DND-41 (cell line): ENCODE results near the gene CHAC2.

ENCODE experiments used
- ATAC-seq: fragments of 200-7000 bp; cut with Tn5 transposase; 3 replicates; pipeline ENCODE4 v1.9.1; 2021; ENCODE audit warnings: low read depth; ENCODE audit not compliant: insufficient read depth
- DNase-seq: peaks from one replicate; pipeline ENCODE4 v3.0.0-alpha.2; 2020
- H2AFZ ChIP-seq: 2 replicates; pipeline ENCODE4 v1.6.0; 2012; ENCODE audit warnings: low read depth, low read length
- H3K27ac ChIP-seq: 2 replicates; pipeline ENCODE4 v1.5.1; 2012; ENCODE audit warnings: low read length, inconsistent platforms
- H3K27me3 ChIP-seq: fragments of 200-600 bp; sonication (generic); 2 replicates; pipeline ENCODE4 v1.6.0; 2012; ENCODE audit warnings: low read length, mild to moderate bottlenecking, inconsistent platforms; ENCODE audit not compliant: insufficient read depth, poor library complexity
- H3K36me3 ChIP-seq: 2 replicates; pipeline ENCODE4 v1.5.1; 2012; ENCODE audit warnings: low read length, inconsistent platforms; ENCODE audit not compliant: insufficient read depth
- H3K4me1 ChIP-seq: 2 replicates; pipeline ENCODE4 v1.5.1; 2012; ENCODE audit warnings: mild to moderate bottlenecking, low read length; ENCODE audit not compliant: insufficient read depth
- H3K4me2 ChIP-seq: 2 replicates; pipeline ENCODE4 v1.6.0; 2012; ENCODE audit warnings: mild to moderate bottlenecking, moderate library complexity, low read length, inconsistent platforms; ENCODE audit not compliant: insufficient read depth
- H3K4me3 ChIP-seq, 2 experiments: fragments of 200-600 bp in 1 of 2; shearing (Covaris generic) in 1 of 2; 2 replicates each; pipeline ENCODE4 v1.5.1; 2012 to 2016; ENCODE audit warnings: inconsistent platforms in 2 of 2, low read length in 2 of 2, mild to moderate bottlenecking in 2 of 2, low read depth in 1 of 2, moderate library complexity in 1 of 2
- H3K79me2 ChIP-seq: 2 replicates; pipeline ENCODE4 v1.6.0; 2012; ENCODE audit warnings: low read length, inconsistent platforms; ENCODE audit not compliant: insufficient read depth
- H3K9ac ChIP-seq: 2 replicates; pipeline ENCODE4 v1.6.0; 2012; ENCODE audit warnings: low read depth, mild to moderate bottlenecking, inconsistent platforms, low read length, moderate library complexity
- H3K9me3 ChIP-seq: 2 replicates; pipeline ENCODE4 v1.5.1; 2012; ENCODE audit warnings: low read length, moderate library complexity, mild to moderate bottlenecking, inconsistent platforms; ENCODE audit not compliant: insufficient read depth, severe bottlenecking
- H4K20me1 ChIP-seq: 2 replicates; pipeline ENCODE4 v1.6.0; 2012; ENCODE audit warnings: low read length; ENCODE audit not compliant: insufficient read depth
- EZH2 ChIP-seq: IDR thresholded peaks from 3 replicates; pipeline ENCODE4 v1.6.1; 2012; ENCODE audit warnings: borderline replicate concordance, low read depth, mild to moderate bottlenecking, moderate library complexity, low read length, inconsistent platforms; ENCODE audit not compliant: severe bottlenecking
- TF ChIP-seq, protein P1 (sequence below): IDR thresholded peaks from 2 replicates; pipeline ENCODE4 v1.5.1; 2012; ENCODE audit warnings: borderline replicate concordance, low read length, moderate library complexity, mild to moderate bottlenecking; ENCODE audit not compliant: poor library complexity, severe bottlenecking; ENCODE audit errors: extremely low read depth

CHAC2 gene

GRCh38 chr2:53727921-53728320 lies 39.7 kb upstream of the CHAC2 start:
- Histone ChIP-seq H3K4me3 (no peak overlapping the region), H3K36me3 (peaks cover 36% of the 10 kb centered on the region), H3K4me1 (no peaks in the 10 kb centered on the region), H2AFZ (no peak overlapping the region), H3K4me2 (no peak overlapping the region), H3K9ac (no peak overlapping the region), H3K9me3 (no peaks in the 10 kb centered on the region), H3K27me3 (no peaks in the 10 kb centered on the region), H4K20me1 (no peaks in the 10 kb centered on the region), H3K27ac (no peak overlapping the region), H3K79me2 (no peaks in the 10 kb centered on the region)
- no peak for ATAC-seq
- no peak for TF ChIP-seq EZH2
- TF ChIP-seq, protein P1, sequence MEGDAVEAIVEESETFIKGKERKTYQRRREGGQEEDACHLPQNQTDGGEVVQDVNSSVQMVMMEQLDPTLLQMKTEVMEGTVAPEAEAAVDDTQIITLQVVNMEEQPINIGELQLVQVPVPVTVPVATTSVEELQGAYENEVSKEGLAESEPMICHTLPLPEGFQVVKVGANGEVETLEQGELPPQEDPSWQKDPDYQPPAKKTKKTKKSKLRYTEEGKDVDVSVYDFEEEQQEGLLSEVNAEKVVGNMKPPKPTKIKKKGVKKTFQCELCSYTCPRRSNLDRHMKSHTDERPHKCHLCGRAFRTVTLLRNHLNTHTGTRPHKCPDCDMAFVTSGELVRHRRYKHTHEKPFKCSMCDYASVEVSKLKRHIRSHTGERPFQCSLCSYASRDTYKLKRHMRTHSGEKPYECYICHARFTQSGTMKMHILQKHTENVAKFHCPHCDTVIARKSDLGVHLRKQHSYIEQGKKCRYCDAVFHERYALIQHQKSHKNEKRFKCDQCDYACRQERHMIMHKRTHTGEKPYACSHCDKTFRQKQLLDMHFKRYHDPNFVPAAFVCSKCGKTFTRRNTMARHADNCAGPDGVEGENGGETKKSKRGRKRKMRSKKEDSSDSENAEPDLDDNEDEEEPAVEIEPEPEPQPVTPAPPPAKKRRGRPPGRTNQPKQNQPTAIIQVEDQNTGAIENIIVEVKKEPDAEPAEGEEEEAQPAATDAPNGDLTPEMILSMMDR: no peak
- DNase-seq: no peak

DNA sequence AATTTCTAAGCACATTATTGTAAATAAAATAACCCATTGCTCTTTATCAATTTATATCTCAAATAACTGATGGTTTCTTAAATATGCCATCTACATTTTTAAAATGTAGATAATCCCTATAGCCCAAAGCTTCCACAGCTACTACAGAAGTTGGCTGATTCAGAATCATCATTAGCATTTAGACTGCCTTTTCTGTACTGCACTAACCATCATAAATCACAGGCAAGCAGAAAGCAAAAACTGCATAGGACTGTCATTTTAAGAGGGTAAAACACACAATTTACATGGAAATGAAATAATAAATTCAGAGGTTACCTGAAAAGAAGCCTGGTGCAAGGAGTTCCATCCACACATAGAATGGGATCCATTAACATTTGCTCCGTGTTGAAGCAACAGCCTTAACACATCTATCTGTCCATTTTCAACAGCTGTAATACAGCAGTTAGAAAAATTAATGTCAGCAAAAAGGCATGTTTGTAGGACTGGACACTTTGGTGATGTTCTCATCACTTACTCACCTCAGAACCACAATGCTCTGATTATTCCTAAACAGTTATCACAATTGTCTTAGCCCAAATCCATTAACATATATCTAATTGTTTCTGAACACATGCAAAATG lies 38.4 kb upstream of the CHAC2 start:
- Histone ChIP-seq H3K4me1 (no peaks in the 10 kb centered on the region), H3K36me3 (peaks cover 40% of the 10 kb centered on the region), H2AFZ (no peak overlapping the region), H3K9me3 (no peaks in the 10 kb centered on the region), H3K4me2 (no peak overlapping the region), H3K27ac (no peak overlapping the region), H3K79me2 (no peaks in the 10 kb centered on the region), H3K27me3 (no peaks in the 10 kb centered on the region), H3K4me3 (no peak overlapping the region), H4K20me1 (no peaks in the 10 kb centered on the region), H3K9ac (no peak overlapping the region)
- no peak for TF ChIP-seq EZH2
- TF ChIP-seq, protein P1: no peak
- no peak for ATAC-seq
- no peak for DNase-seq

DNA sequence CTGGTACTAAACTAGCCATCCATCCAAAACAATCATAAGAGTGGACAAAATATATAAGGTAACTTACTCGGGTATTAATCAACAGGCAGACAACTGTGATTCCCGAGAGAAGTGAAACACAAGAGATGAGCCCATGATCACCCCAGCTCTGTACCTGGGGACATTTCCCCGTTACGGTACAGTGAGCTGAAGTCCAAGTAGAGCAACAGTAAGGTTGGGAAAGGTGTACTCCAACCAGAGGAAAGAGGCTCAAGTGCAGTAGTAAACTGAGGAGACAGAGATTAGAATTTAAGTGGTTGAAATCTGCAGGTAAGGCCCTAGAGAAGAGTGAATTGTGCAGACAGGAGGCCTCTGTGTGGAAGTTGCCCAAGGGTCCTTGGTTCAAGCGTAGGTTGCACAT lies 30.5 kb upstream of the CHAC2 start:
- Histone ChIP-seq H3K36me3 (peaks cover 33% of the 10 kb centered on the region), H2AFZ (no peak overlapping the region), H3K4me2 (no peak overlapping the region), H3K4me3 (no peak overlapping the region), H3K4me1 (no peaks in the 10 kb centered on the region), H3K9me3 (no peaks in the 10 kb centered on the region), H3K27me3 (no peaks in the 10 kb centered on the region), H4K20me1 (peaks cover 3% of the 10 kb centered on the region; the same call in 1 of the 2 replicates), H3K79me2 (0 out of 2 replicates have a peak, but pooled peaks cover 4% of the 10 kb centered on the region), H3K9ac (no peak overlapping the region), H3K27ac (no peak overlapping the region)
- ATAC-seq (no peak), DNase-seq (no peak)
- TF ChIP-seq, protein P1: no peak
- TF ChIP-seq EZH2: no peak

- TF ChIP-seq, protein P1: no peak
- TF ChIP-seq EZH2: no peak
- no peak for ATAC-seq
- H2AFZ ChIP-seq: no peak overlapping the region
- no peak overlapping the region for H3K27ac ChIP-seq
- peaks cover 3% of the 10 kb centered on the region; the same call in 1 of the 2 replicates for H4K20me1 ChIP-seq
- no peak overlapping the region for H3K4me2 ChIP-seq
- no peaks in the 10 kb centered on the region for H3K4me1 ChIP-seq
- H3K9me3 ChIP-seq: no peaks in the 10 kb centered on the region
- 0 out of 2 replicates have a peak, but pooled peaks cover 4% of the 10 kb centered on the region for H3K79me2 ChIP-seq
- H3K9ac ChIP-seq: no peak overlapping the region
- H3K4me3 ChIP-seq: no peak overlapping the region
- DNase-seq: no peak
- no peaks in the 10 kb centered on the region for H3K27me3 ChIP-seq
- H3K36me3 ChIP-seq: peaks cover 34% of the 10 kb centered on the region
Measured at GRCh38 chr2:53739032-53739431, 28.6 kb upstream of the CHAC2 start.
